GM21423 (cell line): Measurements from ENCODE around the gene TLK1.
"Not testable (repeated sequence)": the region's sequence is repeated elsewhere in the genome, so short reads cannot be mapped to it uniquely, and the experiment has no call there.

Experiments
- ATAC-seq: cut with Tn5 transposase; IDR thresholded peaks from one replicate; pipeline ENCODE4 v1.9.1; 2021; ENCODE audit warnings: mild to moderate bottlenecking, moderate library complexity; ENCODE audit not compliant: unreplicated experiment

Gene TLK1

DNA sequence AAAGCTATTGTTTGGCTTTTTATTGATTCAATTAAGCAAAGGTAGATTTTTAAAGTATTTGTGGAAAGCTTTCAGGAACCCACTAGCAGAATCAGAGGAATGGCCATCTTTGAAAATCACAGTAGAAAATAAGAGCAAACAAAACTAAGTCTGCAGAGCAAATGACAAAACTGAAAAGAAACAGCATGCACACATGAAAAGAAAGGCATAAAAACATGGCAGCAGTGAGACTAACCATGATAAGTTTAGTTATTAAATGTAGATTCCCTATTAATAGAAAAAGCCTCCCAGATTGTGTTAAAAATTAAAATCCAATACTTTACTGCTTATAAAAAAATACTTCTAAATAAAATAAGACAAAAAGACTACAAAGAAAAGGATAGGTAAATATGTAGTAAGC, 9.1 kb upstream of the TLK1 start:
- ATAC-seq: no peak

DNA sequence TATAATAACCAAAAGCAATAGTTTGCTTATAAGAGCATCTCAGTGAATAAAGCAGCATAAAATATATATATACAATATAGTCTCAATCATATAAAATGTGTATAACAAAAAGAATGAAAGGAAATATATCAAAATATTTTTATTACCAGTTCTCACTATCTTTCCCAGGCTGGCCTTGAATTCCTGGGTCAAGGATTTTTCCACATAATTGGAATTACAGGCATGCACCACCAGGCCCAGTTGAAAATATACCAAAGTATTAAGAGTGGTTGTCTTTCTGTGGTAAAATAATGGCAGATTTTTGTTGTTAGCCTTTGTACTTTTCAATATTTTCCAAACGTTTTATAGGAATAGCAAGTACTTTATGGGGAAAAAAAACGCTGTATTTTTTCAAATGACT, 8.6 kb upstream of the TLK1 start:
- no peak for ATAC-seq

- ATAC-seq: no peak
Observed at GRCh38 chr2:171167352-171167997, 6.8 kb upstream of the TLK1 start.

GRCh38 chr2:171166328-171166983, 5.8 kb upstream of the TLK1 start:
- ATAC-seq: no peak

GRCh38 chr2:171165967-171166327, 5.3 kb upstream of the TLK1 start:
- no peak for ATAC-seq

- no peak for ATAC-seq
Observed at GRCh38 chr2:171163261-171163660, 2.6 kb upstream of the TLK1 start.

DNA sequence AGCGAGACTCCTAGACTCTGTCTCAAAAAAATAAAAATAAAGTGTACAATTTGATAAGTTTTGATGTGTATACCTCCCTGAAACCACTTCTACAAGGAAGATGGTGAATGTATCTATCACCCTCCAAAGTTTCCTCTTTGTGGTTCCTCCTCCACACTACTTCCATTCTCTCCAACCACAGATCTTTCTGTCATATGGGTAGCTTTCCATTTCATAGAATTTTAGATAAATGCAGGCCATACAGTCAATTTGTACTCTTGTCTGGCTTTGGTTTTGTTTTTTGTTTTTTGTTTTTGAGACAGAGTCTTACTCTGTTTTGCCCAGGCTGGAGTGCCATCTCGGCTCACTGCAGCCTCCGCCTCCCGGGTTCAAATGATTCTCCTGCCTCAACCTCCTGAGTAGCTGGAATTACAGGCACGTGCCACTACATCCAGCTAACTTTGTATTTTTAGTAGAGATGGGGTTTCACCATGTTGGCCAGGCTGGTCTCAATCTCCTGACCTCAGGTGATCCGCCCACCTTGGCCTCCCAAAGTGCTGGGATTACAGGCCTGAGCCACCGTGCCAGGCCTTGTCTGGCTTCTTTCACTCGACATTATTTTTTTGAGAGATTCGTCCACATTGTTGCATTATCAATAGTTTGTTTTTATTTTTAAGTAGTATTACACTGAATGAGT, 2.0 kb upstream of the TLK1 start:
- ATAC-seq: not testable (repeated sequence)

GRCh38 chr2:171160956-171161740, 455 bp upstream of the TLK1 start:
- ATAC-seq: peak; percentile 61

- no peak for ATAC-seq
Observed at GRCh38 chr2:171159372-171160118, 1.1 kb downstream of the TLK1 start.

DNA sequence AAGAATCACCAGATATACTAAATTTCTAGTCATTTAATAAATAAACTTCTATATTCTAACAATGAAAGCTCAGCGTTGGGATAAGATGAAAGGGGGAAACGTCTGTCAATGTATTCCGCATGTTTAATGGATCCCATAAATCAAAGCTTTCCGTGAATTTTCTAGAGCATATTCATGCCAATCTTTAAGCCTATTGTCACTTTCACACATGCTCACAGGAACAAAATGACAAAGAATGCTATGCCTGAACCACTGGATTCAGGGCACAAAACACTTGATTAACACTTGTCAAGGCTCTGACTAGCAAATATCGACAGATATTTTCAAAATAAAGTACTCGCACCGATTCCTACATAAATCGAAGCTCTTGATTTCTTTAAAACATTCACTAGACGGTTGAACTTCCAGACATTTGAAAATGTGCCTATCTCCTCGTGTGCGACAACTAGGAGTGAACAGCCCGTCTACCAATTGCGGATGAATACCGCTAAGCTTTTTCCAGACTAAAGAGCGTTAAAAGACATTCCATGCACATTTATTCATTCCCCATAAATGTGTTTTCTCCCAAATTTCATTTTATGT, 1.8 kb downstream of the TLK1 start:
- ATAC-seq: no peak

DNA sequence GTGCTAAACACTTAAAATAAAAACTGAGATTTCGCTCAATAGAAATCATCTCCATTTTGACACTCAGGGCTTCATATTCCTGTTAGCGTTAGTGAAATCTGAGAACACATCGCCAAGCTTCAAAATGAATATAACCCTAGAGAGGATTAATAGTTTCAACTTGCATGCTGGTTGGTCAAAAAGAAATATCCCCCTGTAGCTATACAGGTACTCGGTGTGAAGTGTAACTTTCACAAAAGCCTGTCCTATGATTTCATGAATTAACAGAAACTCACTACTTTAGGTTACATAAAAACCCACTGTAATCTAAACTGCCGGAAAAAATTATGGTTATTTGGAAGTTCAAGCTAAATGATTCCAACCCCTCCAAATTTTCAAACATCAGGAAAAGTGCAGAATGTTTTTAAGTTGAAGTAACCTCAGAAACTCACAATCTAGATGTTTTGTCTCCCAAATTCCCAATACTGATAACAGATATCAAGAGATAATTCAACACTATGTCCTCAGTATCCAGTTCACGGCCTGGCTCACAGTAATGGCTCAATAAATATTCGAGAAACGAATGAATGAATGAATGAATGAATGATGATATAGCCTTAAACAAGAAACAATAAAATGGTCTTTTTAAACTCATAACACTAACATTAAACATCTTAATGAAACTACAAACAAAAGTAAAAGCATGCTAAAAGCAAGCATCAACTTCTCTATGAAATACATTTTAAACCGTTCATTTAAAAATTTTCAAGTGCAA, 2.5 kb downstream of the TLK1 start:
- no peak for ATAC-seq

DNA sequence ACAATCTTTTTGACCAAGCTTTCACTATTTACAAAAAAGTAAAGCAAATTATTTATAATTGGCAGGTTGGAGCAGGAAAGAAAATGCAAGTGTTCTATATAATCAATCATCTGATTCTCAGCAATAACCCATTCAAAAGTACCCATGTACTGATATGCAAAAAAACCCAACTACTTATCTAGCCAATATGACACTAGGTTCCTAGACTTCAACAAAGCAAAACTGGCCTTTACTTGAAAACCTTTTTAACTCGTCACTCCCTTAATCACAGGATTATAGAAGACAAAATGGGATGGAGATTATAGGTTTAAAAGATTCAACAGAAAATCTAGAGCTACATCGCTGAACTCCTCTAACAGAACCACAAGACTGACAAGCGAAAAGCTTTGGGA, 3.6 kb downstream of the TLK1 start:
- no peak for ATAC-seq

DNA sequence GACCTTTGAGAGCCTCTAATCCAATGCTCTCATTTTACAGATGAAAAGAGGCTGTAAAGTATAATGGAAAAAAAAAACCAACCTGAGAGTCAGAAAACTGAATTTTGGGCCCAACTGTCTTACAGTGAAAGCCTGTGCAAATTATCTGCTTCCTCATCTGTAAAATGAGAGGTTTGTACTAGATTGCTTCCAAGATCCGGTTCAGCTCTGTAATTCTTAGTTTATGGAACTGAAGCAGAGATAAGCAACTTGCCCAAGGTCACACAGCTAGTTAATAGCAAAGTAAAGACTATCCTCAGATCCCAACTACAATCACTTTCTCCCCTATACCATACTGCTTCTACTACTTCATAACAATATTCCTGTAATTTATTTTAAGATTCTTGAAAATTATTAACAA, 6.3 kb downstream of the TLK1 start:
- ATAC-seq: no peak

GRCh38 chr2:171150694-171151285, 9.9 kb downstream of the TLK1 start:
- ATAC-seq: no peak

DNA sequence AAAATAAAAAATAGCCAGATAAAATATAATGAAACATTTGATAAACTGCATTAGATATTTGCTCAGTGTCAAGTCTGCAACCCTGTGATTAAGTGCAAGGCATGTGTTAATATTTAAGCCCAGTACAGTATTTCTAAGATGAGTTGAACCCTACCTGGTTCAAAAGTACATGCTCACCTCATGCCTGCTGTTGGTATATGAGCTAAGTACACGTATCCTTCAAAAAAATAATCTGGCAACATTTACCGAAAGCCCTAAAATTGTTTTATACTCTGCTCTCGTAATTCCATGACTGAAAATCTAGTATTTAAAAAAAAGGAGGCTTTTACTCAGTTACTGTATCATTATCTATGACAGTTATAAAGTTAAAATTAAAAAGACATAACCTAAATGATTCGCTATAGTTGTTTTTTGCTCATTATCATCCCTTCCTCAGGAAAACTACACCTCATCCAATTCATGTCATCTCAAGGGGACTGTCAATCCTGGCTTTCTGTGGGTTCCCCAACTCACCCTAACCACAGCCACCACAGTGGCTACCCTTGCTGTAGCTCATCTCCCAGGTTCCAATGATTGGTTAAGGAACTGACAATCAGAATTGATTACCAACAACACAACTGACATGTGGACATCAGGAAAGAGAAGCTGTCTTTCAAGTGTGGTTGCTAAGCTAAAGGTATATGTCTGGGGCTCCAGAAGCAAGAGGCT, 10.6 kb downstream of the TLK1 start:
- ATAC-seq: no peak

- no peak for ATAC-seq
Observed at GRCh38 chr2:171149171-171149938, 11.3 kb downstream of the TLK1 start.

- ATAC-seq: no peak
Observed at GRCh38 chr2:171147081-171147480, 13.6 kb downstream of the TLK1 start.

DNA sequence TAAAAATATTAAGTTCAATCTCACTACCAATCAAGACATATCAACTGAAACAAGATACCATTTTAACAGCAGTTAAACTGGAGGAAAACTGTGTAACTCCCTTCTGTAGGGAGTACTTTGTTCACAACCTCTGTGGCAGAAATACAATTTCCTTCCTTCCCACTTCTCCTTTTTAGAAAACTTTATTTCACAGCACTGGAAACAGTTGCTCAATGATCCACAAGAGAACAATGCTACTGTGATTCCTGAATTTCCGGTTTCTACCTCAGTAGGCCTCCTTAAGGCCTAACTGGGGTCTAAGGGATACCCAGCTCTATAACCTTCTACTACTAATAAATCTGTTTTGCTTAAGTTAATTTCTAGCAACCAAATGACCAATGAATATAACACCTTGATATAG, 14.1 kb downstream of the TLK1 start:
- ATAC-seq: no peak
